ENCODE measurements around the gene NEK9.

- TF ChIP-seq POLR2AphosphoS5 (IDR thresholded peaks at IDR 0.05; ENCODE audit: low read depth, low read length) (no peak), SIN3A (IDR thresholded peaks at IDR 0.05; ENCODE audit: borderline replicate concordance, insufficient read depth, low read length) (no peak), REST (IDR thresholded peaks at IDR 0.05; ENCODE audit: insufficient read depth in 1 of 2, low read depth in 2 of 2, low read length in 2 of 2) (no peak)
These were observed 47.3 kb downstream of the NEK9 start for GRCh38 chr14:75079521-75079920.
